Type B pancreatic cell (in vitro differentiated cells): Measurements from ENCODE around the gene CAMSAP2. TPM values are rescaled to one million over a fixed set of nuclear protein-coding genes. Genes with fewer than 3 reads are reported as not detected.

Experiments
- DNase-seq: peaks from one replicate; pipeline ENCODE4 v3.0.0; 2021; ENCODE audit warnings: mixed read lengths; ENCODE audit not compliant: unreplicated experiment; ENCODE audit errors: extremely low spot score
- H3K27ac Mint-ChIP-seq: 2 replicates; pipeline ENCODE4 v1.8.0; 2021; ENCODE audit warnings: mild to moderate bottlenecking, mixed read lengths
- H3K27me3 Mint-ChIP-seq: 2 replicates; pipeline ENCODE4 v1.8.0; 2021; ENCODE audit warnings: mixed read lengths
- H3K36me3 Mint-ChIP-seq: 2 replicates; pipeline ENCODE4 v1.8.0; 2021; ENCODE audit warnings: mixed read lengths
- H3K4me1 Mint-ChIP-seq: one replicate; pipeline ENCODE4 v1.8.0; 2021; ENCODE audit warnings: mixed read lengths; ENCODE audit not compliant: unreplicated experiment
- H3K4me3 Mint-ChIP-seq: 2 replicates; pipeline ENCODE4 v1.8.0; 2021; ENCODE audit warnings: mild to moderate bottlenecking, mixed read lengths
- H3K9me3 Mint-ChIP-seq: 2 replicates; pipeline ENCODE4 v1.8.0; 2021; ENCODE audit warnings: mixed read lengths
- total RNA-seq: library from RNA; stranded (reverse); gene quantifications from 2 replicates; pipeline ENCODE4 v1.2.1, GENCODE V29; 2021; ENCODE audit warnings: low replicate concordance
- TF ChIP-seq, protein P1 (sequence below): fragments of 200-600 bp; sonication (generic); conservative IDR thresholded peaks from 2 replicates; pipeline ENCODE4 v1.5.0; 2021; ENCODE audit warnings: antibody characterized with exemption, mild to moderate bottlenecking

CAMSAP2 gene
- total RNA-seq, 1 donor from 2014 or later: 27.4 TPM

DNA sequence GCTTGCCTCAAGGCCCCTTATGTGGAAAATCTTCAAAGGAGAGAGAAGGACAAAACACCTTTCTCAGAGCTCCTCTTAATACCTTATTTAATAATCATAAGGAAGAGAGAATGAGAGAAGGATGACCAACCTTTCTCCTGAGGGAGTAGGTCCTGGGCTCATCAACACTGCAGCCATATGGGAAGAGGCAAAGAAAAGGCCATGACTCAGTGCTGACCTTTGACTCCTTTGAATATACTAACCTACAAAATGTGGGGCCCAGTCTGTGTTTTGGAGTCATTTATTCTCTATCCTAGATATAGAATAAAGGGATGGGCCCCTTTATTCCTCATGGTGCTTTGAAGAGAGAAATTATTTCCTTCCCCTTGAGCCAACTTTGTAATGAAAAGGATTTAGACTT is 38.3 kb downstream of the CAMSAP2 start:
- Mint-ChIP-seq H3K9me3 (peaks cover 4% of the 10 kb centered on the region), H3K4me3 (no peak overlapping the region), H3K27ac (no peak overlapping the region), H3K4me1 (peaks cover 17% of the 10 kb centered on the region), H3K36me3 (peaks cover 35% of the 10 kb centered on the region), H3K27me3 (no peaks in the 10 kb centered on the region)
- DNase-seq: no peak
- TF ChIP-seq, protein P1, sequence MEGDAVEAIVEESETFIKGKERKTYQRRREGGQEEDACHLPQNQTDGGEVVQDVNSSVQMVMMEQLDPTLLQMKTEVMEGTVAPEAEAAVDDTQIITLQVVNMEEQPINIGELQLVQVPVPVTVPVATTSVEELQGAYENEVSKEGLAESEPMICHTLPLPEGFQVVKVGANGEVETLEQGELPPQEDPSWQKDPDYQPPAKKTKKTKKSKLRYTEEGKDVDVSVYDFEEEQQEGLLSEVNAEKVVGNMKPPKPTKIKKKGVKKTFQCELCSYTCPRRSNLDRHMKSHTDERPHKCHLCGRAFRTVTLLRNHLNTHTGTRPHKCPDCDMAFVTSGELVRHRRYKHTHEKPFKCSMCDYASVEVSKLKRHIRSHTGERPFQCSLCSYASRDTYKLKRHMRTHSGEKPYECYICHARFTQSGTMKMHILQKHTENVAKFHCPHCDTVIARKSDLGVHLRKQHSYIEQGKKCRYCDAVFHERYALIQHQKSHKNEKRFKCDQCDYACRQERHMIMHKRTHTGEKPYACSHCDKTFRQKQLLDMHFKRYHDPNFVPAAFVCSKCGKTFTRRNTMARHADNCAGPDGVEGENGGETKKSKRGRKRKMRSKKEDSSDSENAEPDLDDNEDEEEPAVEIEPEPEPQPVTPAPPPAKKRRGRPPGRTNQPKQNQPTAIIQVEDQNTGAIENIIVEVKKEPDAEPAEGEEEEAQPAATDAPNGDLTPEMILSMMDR: no peak

DNA sequence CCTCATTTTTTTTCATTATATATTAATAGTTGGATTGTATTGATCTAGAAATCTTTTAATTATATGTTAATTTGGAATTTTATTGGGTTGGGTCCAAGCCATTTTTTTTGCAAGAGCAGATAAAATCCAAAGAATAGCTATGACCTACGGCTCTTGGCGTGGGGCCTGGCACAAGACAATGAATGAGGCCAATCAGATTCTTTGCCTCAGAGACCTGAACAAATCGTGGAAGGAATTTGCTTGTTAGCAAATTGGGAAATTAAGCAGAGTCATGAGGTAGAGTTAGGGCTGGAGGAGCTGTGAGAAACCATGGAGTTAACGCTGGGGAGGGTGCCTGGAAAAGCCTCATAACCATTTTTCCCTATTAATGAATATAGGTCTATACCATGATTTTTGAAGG is 40.1 kb downstream of the CAMSAP2 start:
- H3K27ac Mint-ChIP-seq: no peak overlapping the region
- peaks cover 50% of the 10 kb centered on the region for H3K36me3 Mint-ChIP-seq
- TF ChIP-seq, protein P1: no peak
- H3K9me3 Mint-ChIP-seq: peaks cover 6% of the 10 kb centered on the region
- no peak for DNase-seq
- H3K4me1 Mint-ChIP-seq: peaks cover 20% of the 10 kb centered on the region
- no peaks in the 10 kb centered on the region for H3K27me3 Mint-ChIP-seq
- H3K4me3 Mint-ChIP-seq: no peak overlapping the region

DNA sequence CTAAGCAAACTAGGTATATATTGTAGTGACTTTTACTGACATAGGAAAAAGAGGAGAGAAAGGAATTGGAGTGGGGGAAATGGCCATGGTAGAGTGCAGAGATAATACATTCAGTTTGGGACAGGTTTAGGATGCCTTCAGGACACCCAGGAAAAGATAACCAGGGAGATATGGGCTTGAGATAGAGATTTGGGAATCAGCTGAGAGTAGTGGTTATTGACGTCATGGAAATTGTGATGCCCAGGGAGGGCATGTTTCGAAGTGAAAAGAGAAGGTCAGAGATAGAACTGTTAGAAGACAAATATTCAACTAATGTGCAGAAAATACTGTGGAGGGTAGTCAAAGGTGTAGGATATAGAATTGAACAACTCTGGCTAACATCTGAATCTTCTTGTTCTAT is 40.6 kb downstream of the CAMSAP2 start:
- H3K4me3 Mint-ChIP-seq: no peak overlapping the region
- no peak overlapping the region for H3K27ac Mint-ChIP-seq
- peaks cover 9% of the 10 kb centered on the region for H3K9me3 Mint-ChIP-seq
- TF ChIP-seq, protein P1: no peak
- H3K36me3 Mint-ChIP-seq: peaks cover 52% of the 10 kb centered on the region
- no peak for DNase-seq
- peaks cover 20% of the 10 kb centered on the region for H3K4me1 Mint-ChIP-seq
- H3K27me3 Mint-ChIP-seq: no peaks in the 10 kb centered on the region

DNA sequence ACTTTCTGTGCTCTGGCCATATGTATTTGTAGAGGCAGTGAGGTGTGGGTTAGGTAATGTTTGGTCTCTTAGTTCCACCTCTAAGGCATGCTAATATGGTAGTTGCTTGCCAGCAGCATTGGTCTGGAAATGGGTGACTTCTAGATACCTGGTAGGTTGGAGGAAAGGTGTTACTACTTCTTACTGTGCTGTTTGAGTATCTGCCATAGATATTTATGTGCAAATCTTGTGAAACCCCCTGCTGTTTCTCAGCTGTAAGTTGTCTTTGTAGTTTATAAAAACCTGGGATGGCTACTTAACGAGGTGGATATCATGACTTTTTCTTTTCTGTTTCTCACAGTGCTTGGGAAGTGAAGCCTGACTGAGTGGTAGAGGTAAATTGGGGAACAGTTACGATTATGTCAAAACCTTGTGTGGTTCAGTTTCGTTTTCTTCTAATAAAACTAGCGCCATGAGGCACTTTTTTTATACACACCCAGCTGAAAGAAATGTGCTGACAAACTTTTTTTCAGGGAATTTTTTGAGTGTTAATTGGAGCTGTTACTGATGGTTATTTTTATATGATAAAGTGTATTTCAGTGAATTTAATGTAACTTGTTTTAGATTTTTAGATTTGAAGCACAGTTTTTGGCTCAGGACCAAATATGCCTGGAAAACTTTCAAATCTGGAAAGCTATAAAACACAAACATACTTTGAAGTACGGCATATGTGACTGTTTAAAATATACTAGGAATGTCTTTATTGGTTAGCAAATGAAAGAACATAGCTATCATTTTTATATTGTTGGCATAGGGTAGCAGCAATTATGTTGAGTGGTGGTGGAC is 42.1 kb downstream of the CAMSAP2 start:
- Mint-ChIP-seq H3K4me3 (no peak overlapping the region), H3K27ac (no peak overlapping the region), H3K9me3 (peaks cover 5% of the 10 kb centered on the region), H3K4me1 (peaks cover 12% of the 10 kb centered on the region), H3K36me3 (peaks cover 51% of the 10 kb centered on the region), H3K27me3 (no peaks in the 10 kb centered on the region)
- no peak for DNase-seq
- TF ChIP-seq, protein P1: no peak

DNA sequence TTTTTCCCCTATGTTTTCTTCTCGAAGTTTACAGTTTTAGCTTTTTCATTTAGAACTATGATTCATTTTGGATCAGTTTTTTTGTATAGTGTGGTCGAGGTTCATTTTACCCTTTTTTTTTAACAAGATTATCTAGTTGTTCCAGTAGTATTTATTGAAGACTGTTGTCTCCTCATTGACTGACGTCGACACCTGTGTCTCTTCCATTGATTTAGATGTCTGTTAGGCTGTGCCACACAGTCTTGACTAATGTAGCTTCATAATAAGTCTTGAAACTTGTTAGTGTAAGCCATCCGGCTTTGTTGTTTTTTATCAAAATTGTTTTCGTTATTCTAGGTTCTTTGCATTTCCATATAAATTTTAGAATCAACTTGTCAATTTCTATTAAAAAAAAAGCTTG is 45.2 kb downstream of the CAMSAP2 start:
- H3K27ac Mint-ChIP-seq: no peak overlapping the region
- no peak for DNase-seq
- peaks cover 5% of the 10 kb centered on the region for H3K9me3 Mint-ChIP-seq
- H3K4me1 Mint-ChIP-seq: peaks cover 6% of the 10 kb centered on the region
- no peaks in the 10 kb centered on the region for H3K27me3 Mint-ChIP-seq
- TF ChIP-seq, protein P1: no peak
- H3K4me3 Mint-ChIP-seq: no peak overlapping the region
- peaks cover 49% of the 10 kb centered on the region for H3K36me3 Mint-ChIP-seq
